H1 (cell line): Measurements from ENCODE around the gene SLC22A13. TPM values are rescaled to one million over a fixed set of nuclear protein-coding genes. Genes with fewer than 3 reads are reported as not detected.

Experiments
- CTCF ChIA-PET: fragments of 300-600 bp; sonication (Branson Sonifier 250); formaldehyde crosslinking; loops from one replicate; lab custom pipeline; 2021; ENCODE audit not compliant: partially characterized antibody; lab: Charles Lee
- POLR2A ChIA-PET: fragments of 300-600 bp; sonication (Branson Sonifier 250); formaldehyde crosslinking; loops from one replicate; lab custom pipeline; 2021; ENCODE audit warnings: inconsistent platforms; ENCODE audit not compliant: partially characterized antibody; lab: Charles Lee
- DNase-seq, 2 experiments: peaks; one replicate each; pipeline versions ENCODE4 v3.0.0 to v3.0.0-alpha.2; 2010 to 2022; ENCODE audit warnings: low spot score in 2 of 2, low read depth in 1 of 2, mixed read lengths in 1 of 2
- FAIRE-seq: peaks from 2 replicates; lab custom pipeline; 2011; peaks lifted over from hg19 to GRCh38; lab: Jason Lieb, UNC
- H2AFZ ChIP-seq: 2 replicates; pipeline ENCODE4 v1.8.1; 2012; ENCODE audit warnings: low read length, inconsistent platforms
- H2AK5ac ChIP-seq: 2 replicates; pipeline ENCODE4 v1.6.1; 2013; ENCODE audit warnings: low read depth, low read length
- H2BK120ac ChIP-seq: replicated peaks from 2 replicates; pipeline ENCODE3; 2013; ENCODE audit warnings: low read depth, low read length, inconsistent platforms
- H2BK12ac ChIP-seq: 2 replicates; pipeline ENCODE4 v1.6.1; 2013; ENCODE audit warnings: low read depth, low read length
- H2BK15ac ChIP-seq: 2 replicates; pipeline ENCODE4 v1.6.1; 2013; ENCODE audit warnings: low read length
- H2BK20ac ChIP-seq: 2 replicates; pipeline ENCODE4 v1.6.1; 2013; ENCODE audit warnings: low read length
- H2BK5ac ChIP-seq: 2 replicates; pipeline ENCODE4 v1.6.1; 2013; ENCODE audit warnings: low read depth, low read length
- H3K14ac ChIP-seq: 2 replicates; pipeline ENCODE4 v1.6.1; 2013; ENCODE audit warnings: inconsistent platforms; ENCODE audit not compliant: insufficient read length
- H3K18ac ChIP-seq: 2 replicates; pipeline ENCODE4 v1.6.1; 2013; ENCODE audit warnings: low read length; ENCODE audit errors: extremely low read depth
- H3K23ac ChIP-seq: 2 replicates; pipeline ENCODE4 v1.6.1; 2013; ENCODE audit warnings: inconsistent platforms; ENCODE audit not compliant: insufficient read length
- H3K23me2 ChIP-seq: 2 replicates; pipeline ENCODE4 v1.6.1; 2013; ENCODE audit warnings: low read depth, low read length
- H3K27ac ChIP-seq: 2 replicates; pipeline ENCODE4 v1.6.1; 2011; ENCODE audit warnings: low read depth, low read length, inconsistent platforms
- H3K27me3 ChIP-seq, 4 experiments: replicated peaks in 1 of 4; 1 replicate in 1 of 4; 2 replicates in 3 of 4; pipeline versions ENCODE4 v1.6.1 to v1.8.1; 2011 to 2013; ENCODE audit warnings: low read length in 3 of 4, mild to moderate bottlenecking in 3 of 4, inconsistent platforms in 2 of 4, mixed read lengths in 2 of 4, moderate library complexity in 1 of 4; ENCODE audit not compliant: control insufficient read depth in 3 of 4, insufficient read depth in 3 of 4; ENCODE audit errors: extremely low read depth in 1 of 4
- H3K36me3 ChIP-seq, 4 experiments: 2 replicates each; pipeline versions ENCODE4 v1.6.1 to v1.8.1; 2011 to 2013; ENCODE audit warnings: mild to moderate bottlenecking in 4 of 4, low read length in 3 of 4, moderate library complexity in 2 of 4, control low read depth in 1 of 4, inconsistent platforms in 1 of 4; ENCODE audit not compliant: insufficient read depth in 4 of 4, control insufficient read depth in 2 of 4
- H3K4ac ChIP-seq: replicated peaks from 2 replicates; pipeline ENCODE3; 2013; ENCODE audit warnings: low read length, low read depth, mixed read lengths, inconsistent platforms; ENCODE audit not compliant: insufficient read length
- H3K4me1 ChIP-seq, 4 experiments: replicated peaks in 1 of 4; 1 replicate in 1 of 4; 2 replicates in 3 of 4; pipeline versions ENCODE4 v1.6.1 to v1.8.1; 2011 to 2013; ENCODE audit warnings: low read length in 3 of 4, inconsistent platforms in 2 of 4, mixed read lengths in 1 of 4; ENCODE audit not compliant: insufficient read depth in 4 of 4, control insufficient read depth in 3 of 4
- H3K4me2 ChIP-seq, 2 experiments: 2 replicates each; pipeline versions ENCODE4 v1.6.1 to v1.8.1; 2011 to 2013; ENCODE audit warnings: low read depth in 2 of 2, low read length in 2 of 2, control low read depth in 1 of 2, inconsistent platforms in 1 of 2, mild to moderate bottlenecking in 1 of 2; ENCODE audit not compliant: insufficient read depth in 1 of 2
- H3K4me3 ChIP-seq, 4 experiments: fragments of 200-600, 300-600 bp in 1 of 4; sonication (generic), shearing (Covaris generic), sonication (Bioruptor Twin) in 1 of 4; 2 replicates each; pipeline versions ENCODE4 v1.5.1 to v1.8.1; 2011 to 2016; ENCODE audit warnings: low read length in 4 of 4, low read depth in 3 of 4, control low read depth in 2 of 4, inconsistent platforms in 2 of 4, mild to moderate bottlenecking in 2 of 4, mixed read lengths in 1 of 4, moderate library complexity in 1 of 4; ENCODE audit not compliant: insufficient read depth in 2 of 4; ENCODE audit errors: extremely low read depth in 1 of 4
- H3K56ac ChIP-seq: replicated peaks from 2 replicates; pipeline ENCODE3; 2013; ENCODE audit warnings: low read depth, mild to moderate bottlenecking, mixed read lengths, low read length, inconsistent platforms; ENCODE audit not compliant: insufficient read length
- H3K79me1 ChIP-seq: 2 replicates; pipeline ENCODE4 v1.6.1; 2013; ENCODE audit warnings: low read depth, low read length, control low read depth
- H3K79me2 ChIP-seq, 2 experiments: 2 replicates each; pipeline versions ENCODE4 v1.6.1 to v1.8.1; 2012 to 2013; ENCODE audit warnings: low read length in 2 of 2, mild to moderate bottlenecking in 2 of 2, inconsistent platforms in 1 of 2; ENCODE audit not compliant: insufficient read depth in 2 of 2, control insufficient read depth in 1 of 2
- H3K9ac ChIP-seq, 4 experiments: replicated peaks in 1 of 4; 1 replicate in 1 of 4; 2 replicates in 3 of 4; pipeline versions ENCODE4 v1.6.1 to v1.8.1; 2011 to 2013; ENCODE audit warnings: low read depth in 3 of 4, low read length in 3 of 4, control low read depth in 2 of 4, mild to moderate bottlenecking in 2 of 4, moderate library complexity in 2 of 4, inconsistent platforms in 1 of 4; ENCODE audit errors: extremely low read depth in 1 of 4
- H3K9me3 ChIP-seq, 2 experiments: 2 replicates each; pipeline versions ENCODE4 v1.6.1 to v1.8.1; 2012 to 2013; ENCODE audit warnings: mild to moderate bottlenecking in 2 of 2, moderate library complexity in 2 of 2, control low read depth in 1 of 2, inconsistent platforms in 1 of 2, low read depth in 1 of 2, low read length in 1 of 2, mixed read lengths in 1 of 2; ENCODE audit not compliant: insufficient read depth in 2 of 2
- H4K20me1 ChIP-seq, 2 experiments: replicated peaks in 1 of 2; 2 replicates each; pipeline versions ENCODE3 to v1.8.1; 2011 to 2013; ENCODE audit warnings: inconsistent platforms in 2 of 2, low read length in 2 of 2, mild to moderate bottlenecking in 1 of 2; ENCODE audit not compliant: insufficient read depth in 2 of 2, control insufficient read depth in 1 of 2
- H4K5ac ChIP-seq: 2 replicates; pipeline ENCODE4 v1.6.1; 2013; ENCODE audit warnings: low read length, low read depth, mixed read lengths, inconsistent platforms; ENCODE audit not compliant: insufficient read length
- H4K8ac ChIP-seq: 2 replicates; pipeline ENCODE4 v1.8.0; 2013; ENCODE audit warnings: mild to moderate bottlenecking, moderate library complexity, low read length, inconsistent platforms; ENCODE audit not compliant: insufficient read depth; ENCODE audit errors: extremely low read depth
- H4K91ac ChIP-seq: replicated peaks from 2 replicates; pipeline ENCODE3; 2013; ENCODE audit warnings: low read length, mixed read lengths, inconsistent platforms; ENCODE audit not compliant: insufficient read length
- BACH1 ChIP-seq: IDR thresholded peaks from 2 replicates; pipeline ENCODE4 v1.6.1; 2012; ENCODE audit warnings: low read length, improper control_type of control experiment
- BCL11A ChIP-seq, 2 experiments: IDR thresholded peaks; one replicate each; pipeline ENCODE4 v1.6.1; 2011; ENCODE audit warnings: low read depth in 2 of 2, low read length in 2 of 2, mild to moderate bottlenecking in 2 of 2
- CHD2 ChIP-seq: IDR thresholded peaks from 2 replicates; pipeline ENCODE4 v1.6.1; 2012; ENCODE audit warnings: low read length, improper control_type of control experiment
- CREB1 ChIP-seq: IDR thresholded peaks from 2 replicates; pipeline ENCODE4 v1.6.1; 2012; ENCODE audit warnings: inconsistent platforms
- E2F6 ChIP-seq: IDR thresholded peaks from 2 replicates; pipeline ENCODE4 v1.6.1; 2012; ENCODE audit warnings: inconsistent platforms
- EP300 ChIP-seq, 2 experiments: IDR thresholded peaks; 1 replicate in 1 of 2; 2 replicates in 1 of 2; pipeline ENCODE4 v1.6.1; 2011 to 2012; ENCODE audit warnings: low read depth in 2 of 2, low read length in 2 of 2, mild to moderate bottlenecking in 2 of 2, borderline replicate concordance in 1 of 2, inconsistent platforms in 1 of 2, moderate library complexity in 1 of 2
- EZH2 ChIP-seq: fragments of 200-600 bp; sonication (generic); IDR thresholded peaks from 2 replicates; pipeline ENCODE4 v1.7.1; 2012; ENCODE audit warnings: low read depth, mild to moderate bottlenecking, moderate library complexity, low read length, inconsistent platforms; ENCODE audit not compliant: severe bottlenecking
- FOSL1 ChIP-seq: IDR thresholded peaks from 2 replicates; pipeline ENCODE4 v1.6.1; 2011; ENCODE audit warnings: mild to moderate bottlenecking, low read depth, low read length, moderate library complexity; ENCODE audit not compliant: insufficient read depth
- HDAC2 ChIP-seq, 2 experiments: fragments of 300-600 bp in 1 of 2; sonication (generic) in 1 of 2; IDR thresholded peaks; 2 replicates each; pipeline ENCODE4 v1.6.1; 2011 to 2012; ENCODE audit warnings: low read depth in 2 of 2, low read length in 2 of 2, mild to moderate bottlenecking in 2 of 2, moderate library complexity in 2 of 2, borderline replicate concordance in 1 of 2, inconsistent platforms in 1 of 2
- SP2 ChIP-seq: IDR thresholded peaks from 2 replicates; pipeline ENCODE4 v1.6.1; 2012; ENCODE audit warnings: mild to moderate bottlenecking, low read length, inconsistent platforms
- SRF ChIP-seq: IDR thresholded peaks from 2 replicates; pipeline ENCODE4 v1.6.1; 2011; ENCODE audit warnings: mild to moderate bottlenecking, low read depth, low read length, moderate library complexity
- SUZ12 ChIP-seq: fragments of 200-600 bp; sonication (generic); IDR thresholded peaks from 2 replicates; pipeline ENCODE4 v1.6.1; 2012; ENCODE audit warnings: mild to moderate bottlenecking, inconsistent platforms, low read length, moderate library complexity, mixed read lengths
- TAF1 ChIP-seq: IDR thresholded peaks from 2 replicates; pipeline ENCODE4 v1.6.1; 2011; ENCODE audit warnings: mild to moderate bottlenecking, low read depth, low read length
- TEAD4 ChIP-seq: IDR thresholded peaks from 2 replicates; pipeline ENCODE4 v1.6.1; 2012; ENCODE audit warnings: low read depth, low read length, inconsistent platforms, mixed read lengths
- WGBS, 2 experiments: shearing (Covaris generic) in 1 of 2; methylation state at CpG; one replicate each; pipeline versions ENCODE4 v1.1.6 to v1.1.7; 2013 to 2015; ENCODE audit warnings: low lambda C conversion rate in 2 of 2, mixed read lengths in 2 of 2, inconsistent platforms in 1 of 2, low coverage in 1 of 2, missing lambda C conversion rate in 1 of 2; ENCODE audit not compliant: insufficient replicate concordance in 2 of 2, insufficient coverage in 1 of 2, insufficient read length in 1 of 2; ENCODE audit errors: extremely low coverage in 1 of 2, missing lambda C conversion rate in 1 of 2; 5-methylcytosine and 5-hydroxymethylcytosine counted together
- polyA plus RNA-seq, 7 experiments: library from polyadenylated mRNA; depleted of rRNA in 3 of 7; stranded (reverse) in 5 of 7; unstranded in 2 of 7; fragments of >200 nt in 5 of 7; fragments of 200-250 nt in 2 of 7; gene quantifications; 1 replicate in 5 of 7; 2 replicates in 1 of 7; 4 replicates in 1 of 7; pipeline versions ENCODE4 v1.2.1 to v1.2.3, GENCODE V29; 2011 to 2013; ENCODE audit warnings: missing spikeins in 2 of 7, mixed read lengths in 2 of 7
- total RNA-seq: library from RNA; stranded (reverse); fragmentation: NEBNext Ultra II Directional; extraction: Animal tissue kit (Norgen Biotek cat#: 25700); gene quantifications from 2 replicates; pipeline ENCODE4 v1.2.1, GENCODE V29; 2021

SLC22A13 gene
- total and polyA plus RNA-seq, 2 of the 8 experiments (the other 6 are each of a cell fraction or from before 2014, with no cell fraction given) = 0.05 to 0.41 TPM

GRCh38 chr3:38260474-38260873 is 5.1 kb upstream of the SLC22A13 start:
- no peak overlapping the region for H2BK15ac ChIP-seq
- no peak overlapping the region for H2BK5ac ChIP-seq
- peaks cover 0 to 4% (median 1%) of the 10 kb centered on the region in 4 experiments; a peak in 3 of 7 replicates for H3K4me1 ChIP-seq
- H4K5ac ChIP-seq = no peak overlapping the region
- H3K27ac ChIP-seq = no peak overlapping the region
- no peaks in the 10 kb centered on the region for H3K36me3 ChIP-seq
- ChIA-PET POLR2A (no interaction called here), CTCF (interaction anchor here (2.4 kb wide), 1 partner anchor 129 kb away, joined by 6 read pairs; no protein-coding TSS in a partner anchor)
- H3K4me2 ChIP-seq = no peak overlapping the region
- H4K91ac ChIP-seq = no peak overlapping the region
- no peak overlapping the region for H3K9ac ChIP-seq
- no peak for DNase-seq
- no peaks in the 10 kb centered on the region for H4K20me1 ChIP-seq
- no peak overlapping the region for H3K18ac ChIP-seq
- no peak overlapping the region for H3K4me3 ChIP-seq
- H2BK20ac ChIP-seq = no peak overlapping the region
- FAIRE-seq = no peak
- no peaks in the 10 kb centered on the region for H3K79me2 ChIP-seq
- no peak overlapping the region for H2AFZ ChIP-seq
- no peaks in the 10 kb centered on the region; a peak in 1 of 7 replicates for H3K27me3 ChIP-seq
- H2BK12ac ChIP-seq = no peak overlapping the region
- no peak overlapping the region for H4K8ac ChIP-seq
- no peak overlapping the region for H2AK5ac ChIP-seq
- no peak overlapping the region for H3K14ac ChIP-seq
- no peaks in the 10 kb centered on the region for H3K9me3 ChIP-seq
- 0 out of 2 replicates have a peak, but pooled peaks cover 2% of the 10 kb centered on the region for H3K79me1 ChIP-seq
- H3K23me2 ChIP-seq = no peaks in the 10 kb centered on the region
- no peak overlapping the region for H3K23ac ChIP-seq
- H3K4ac ChIP-seq = no peak overlapping the region
- WGBS, 2 experiments = 92% methylated on average over 2 of the region's 2 CpGs; no CpG with 5 or more reads in 1 of the 2 experiments
- no peak overlapping the region for H3K56ac ChIP-seq
- H2BK120ac ChIP-seq = no peak overlapping the region
- no peak for TF ChIP-seq FOSL1
- no peak for TF ChIP-seq CHD2
- TF ChIP-seq EZH2 = no peak
- TF ChIP-seq TAF1 = no peak
- no peak for TF ChIP-seq TEAD4
- TF ChIP-seq SUZ12 = no peak
- TF ChIP-seq SRF = no peak
- TF ChIP-seq HDAC2 (IDR thresholded peaks at IDR 0.05; ENCODE audit: borderline replicate concordance in 1 of 2, low read depth in 2 of 2, low read length in 2 of 2) = no peak
- TF ChIP-seq CREB1 = no peak
- no peak for TF ChIP-seq BACH1
- TF ChIP-seq EP300 (IDR thresholded peaks at IDR 0.05; ENCODE audit: borderline replicate concordance in 1 of 2, low read depth in 2 of 2, low read length in 2 of 2) = no peak
- TF ChIP-seq BCL11A (IDR thresholded peaks at IDR 0.05; ENCODE audit: low read depth in 2 of 2, low read length in 2 of 2) = no peak
- TF ChIP-seq SP2 = no peak
- TF ChIP-seq E2F6 = no peak
